Small intestine (tissue), 7 donors: Measurements from ENCODE around the gene SYNM. TPM values are rescaled to one million over a fixed set of nuclear protein-coding genes. Genes with fewer than 3 reads are reported as not detected.

ENCODE experiments used
- DNase-seq, 2 donors: peaks; one replicate each; pipeline versions ENCODE4 v3.0.0 to v3.0.0-alpha.2; 2013
- FAIRE-seq: peaks from 2 replicates; lab custom pipeline; 2012; peaks lifted over from hg19 to GRCh38; lab: Jason Lieb, UNC
- H3K27ac ChIP-seq, 3 donors: one replicate each; pipeline ENCODE4 v1.5.1; 2013; ENCODE audit warnings: low read length in 2 of 3, mild to moderate bottlenecking in 2 of 3, control low read depth in 1 of 3, inconsistent platforms in 1 of 3, low read depth in 1 of 3, moderate library complexity in 1 of 3
- H3K27me3 ChIP-seq, 3 donors: one replicate each; pipeline ENCODE4 v1.6.1; 2013; ENCODE audit warnings: low read length in 3 of 3, inconsistent platforms in 1 of 3; ENCODE audit not compliant: control insufficient read depth in 3 of 3, insufficient read depth in 3 of 3
- H3K36me3 ChIP-seq, 3 donors: one replicate each; pipeline ENCODE4 v1.6.1; 2013; ENCODE audit warnings: low read length in 3 of 3, inconsistent platforms in 1 of 3, low read depth in 1 of 3, mild to moderate bottlenecking in 1 of 3, moderate library complexity in 1 of 3; ENCODE audit not compliant: control insufficient read depth in 3 of 3, insufficient read depth in 2 of 3
- H3K4me1 ChIP-seq, 3 donors: one replicate each; pipeline ENCODE4 v1.6.1; 2013; ENCODE audit warnings: low read length in 2 of 3, inconsistent platforms in 1 of 3, low read depth in 1 of 3, mild to moderate bottlenecking in 1 of 3, moderate library complexity in 1 of 3; ENCODE audit not compliant: control insufficient read depth in 3 of 3, insufficient read depth in 2 of 3
- H3K4me3 ChIP-seq, 3 donors: one replicate each; pipeline ENCODE4 v1.5.1; 2013; ENCODE audit warnings: low read length in 3 of 3, control low read depth in 1 of 3, inconsistent platforms in 1 of 3, low read depth in 1 of 3, mild to moderate bottlenecking in 1 of 3, moderate library complexity in 1 of 3
- H3K9me3 ChIP-seq, 2 donors: one replicate each; pipeline ENCODE4 v1.6.1; 2013; ENCODE audit warnings: low read depth in 1 of 2, low read length in 1 of 2; ENCODE audit not compliant: control insufficient read depth in 2 of 2, insufficient read depth in 1 of 2
- WGBS, 3 donors: extraction: QIAGEN DNeasy Blood & Tissue Kit; methylation state at CpG; one replicate each; pipeline ENCODE4 v1.1.7; 2013; 5-methylcytosine and 5-hydroxymethylcytosine counted together
- polyA plus RNA-seq, 4 donors: library from polyadenylated mRNA; stranded (reverse) in 3 of 4; unstranded in 1 of 4; fragments of 200-250 nt in 3 of 4; fragments of 120-200 nt in 1 of 4; gene quantifications; one replicate each; pipeline versions ENCODE4 v1.2.1 to v1.2.3, GENCODE V29; 2013
- donor health status: healthy with polysubstance abuse.
- donor health status: control.
- donor health status: control.
- donor health status: Bipolar disorder and iron deficiency.
- donor health status: healthy.

SYNM gene
- polyA plus RNA-seq, 4 donors = 2.9 to 18.1 (median 3.3) TPM

DNA sequence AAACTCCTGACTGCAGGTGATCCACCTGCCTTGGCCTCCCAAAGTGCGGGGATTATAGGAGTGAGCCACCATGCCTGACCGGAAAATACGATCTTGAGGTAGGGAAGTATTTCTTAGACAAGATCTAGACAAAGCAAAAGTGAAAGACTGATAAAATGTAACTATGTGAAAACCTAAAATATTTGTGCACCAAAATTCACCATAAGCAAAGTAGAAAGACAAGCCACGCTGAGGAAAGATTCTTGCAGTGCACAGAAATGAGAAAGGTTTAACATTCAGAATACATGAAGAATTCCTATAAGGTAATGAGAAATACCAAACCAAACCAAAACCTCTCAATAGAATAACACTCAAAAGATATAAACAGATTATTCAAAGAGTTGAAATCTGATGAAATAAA, 35.7 kb downstream of the SYNM start:
- peaks cover 0 to 6% (median 0%) of the 10 kb centered on the region in 3 donors for H3K4me1 ChIP-seq
- no peaks in the 10 kb centered on the region for H3K9me3 ChIP-seq
- no peaks in the 10 kb centered on the region for H3K27me3 ChIP-seq
- DNase-seq (no peak), FAIRE-seq (no peak)
- peaks cover 0 to 39% (median 0%) of the 10 kb centered on the region in 3 donors for H3K36me3 ChIP-seq
- H3K4me3 ChIP-seq = no peak overlapping the region
- H3K27ac ChIP-seq = no peak overlapping the region
- 94 to 98% (median 96%) methylated on average over 4 of the region's 4 CpGs for WGBS, 3 donors

DNA sequence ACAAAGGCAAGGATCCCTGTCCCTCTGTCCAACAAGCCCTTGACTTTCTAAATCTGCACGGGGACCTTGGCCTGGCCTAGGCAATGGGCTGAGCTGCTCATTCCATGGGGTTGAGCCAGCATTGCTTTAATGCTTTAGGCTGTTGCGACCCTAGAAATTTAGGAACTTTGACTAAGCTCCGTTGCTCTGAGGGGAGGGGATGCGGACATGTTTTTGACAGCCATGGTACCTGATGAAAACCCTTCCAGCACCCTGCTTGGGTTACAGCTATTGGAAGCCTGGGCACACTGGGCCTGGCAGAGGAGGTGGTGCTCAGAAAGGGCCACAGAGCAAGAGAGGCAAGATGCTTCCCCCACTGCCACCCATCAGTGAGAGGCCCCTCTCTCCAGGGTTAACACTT, 37.1 kb downstream of the SYNM start:
- no peak overlapping the region for H3K4me3 ChIP-seq
- WGBS, 3 donors = 92 to 94% (median 93%) methylated on average over 4 of the region's 4 CpGs
- peaks cover 0 to 6% (median 0%) of the 10 kb centered on the region in 3 donors for H3K4me1 ChIP-seq
- no peak overlapping the region for H3K27ac ChIP-seq
- H3K9me3 ChIP-seq = no peaks in the 10 kb centered on the region
- H3K36me3 ChIP-seq = peaks cover 0 to 39% (median 0%) of the 10 kb centered on the region in 3 donors
- no peak for DNase-seq
- H3K27me3 ChIP-seq = no peaks in the 10 kb centered on the region
- FAIRE-seq = no peak

- H3K27me3 ChIP-seq = no peaks in the 10 kb centered on the region
- H3K9me3 ChIP-seq = no peaks in the 10 kb centered on the region
- peaks cover 0 to 33% (median 0%) of the 10 kb centered on the region in 3 donors for H3K36me3 ChIP-seq
- no peak overlapping the region for H3K27ac ChIP-seq
- 83 to 87% (median 85%) methylated on average over 5 of the region's 5 CpGs for WGBS, 3 donors
- FAIRE-seq = no peak
- no peak for DNase-seq
- H3K4me3 ChIP-seq = no peak overlapping the region
- peaks cover 0 to 6% (median 0%) of the 10 kb centered on the region in 3 donors for H3K4me1 ChIP-seq
These were observed 37.7 kb downstream of the SYNM start for GRCh38 chr15:99142562-99142961.

DNA sequence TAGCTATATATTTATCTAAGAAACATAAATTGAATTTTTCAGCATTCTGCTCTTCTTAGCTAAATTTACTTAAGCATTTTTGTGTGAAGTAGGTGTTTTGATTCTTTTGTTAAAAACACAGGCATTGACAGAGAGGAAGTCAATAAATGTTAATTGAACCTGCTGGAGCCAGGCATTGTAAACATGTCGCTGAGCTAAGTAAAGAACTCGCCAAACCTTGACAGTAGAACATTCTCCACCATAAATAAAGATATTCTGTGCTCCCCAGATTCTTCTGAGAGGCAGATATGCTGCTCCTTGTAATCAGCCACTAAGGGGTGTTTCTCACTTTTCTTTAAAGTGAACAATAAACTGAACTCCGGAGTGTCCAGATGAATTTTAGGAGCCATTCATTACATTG, 38.4 kb downstream of the SYNM start:
- H3K9me3 ChIP-seq = no peaks in the 10 kb centered on the region
- peaks cover 0 to 30% (median 0%) of the 10 kb centered on the region in 3 donors for H3K36me3 ChIP-seq
- WGBS, 3 donors = 29 to 41% (median 39%) methylated on average over 3 of the region's 3 CpGs
- peaks cover 0 to 6% (median 0%) of the 10 kb centered on the region in 3 donors for H3K4me1 ChIP-seq
- no peak overlapping the region for H3K4me3 ChIP-seq
- DNase-seq (no peak), FAIRE-seq (no peak)
- H3K27me3 ChIP-seq = no peaks in the 10 kb centered on the region
- H3K27ac ChIP-seq = no peak overlapping the region

GRCh38 chr15:99143655-99144610, 39.1 kb downstream of the SYNM start:
- H3K27ac ChIP-seq = no peak overlapping the region
- no peak overlapping the region for H3K4me3 ChIP-seq
- peaks cover 0 to 26% (median 0%) of the 10 kb centered on the region in 3 donors for H3K36me3 ChIP-seq
- H3K4me1 ChIP-seq = peaks cover 0 to 6% (median 0%) of the 10 kb centered on the region in 3 donors
- 79 to 87% (median 83%) methylated on average over 7 of the region's 7 CpGs for WGBS, 3 donors
- FAIRE-seq (no peak), DNase-seq (no peak)
- H3K9me3 ChIP-seq = no peaks in the 10 kb centered on the region
- no peaks in the 10 kb centered on the region for H3K27me3 ChIP-seq

DNA sequence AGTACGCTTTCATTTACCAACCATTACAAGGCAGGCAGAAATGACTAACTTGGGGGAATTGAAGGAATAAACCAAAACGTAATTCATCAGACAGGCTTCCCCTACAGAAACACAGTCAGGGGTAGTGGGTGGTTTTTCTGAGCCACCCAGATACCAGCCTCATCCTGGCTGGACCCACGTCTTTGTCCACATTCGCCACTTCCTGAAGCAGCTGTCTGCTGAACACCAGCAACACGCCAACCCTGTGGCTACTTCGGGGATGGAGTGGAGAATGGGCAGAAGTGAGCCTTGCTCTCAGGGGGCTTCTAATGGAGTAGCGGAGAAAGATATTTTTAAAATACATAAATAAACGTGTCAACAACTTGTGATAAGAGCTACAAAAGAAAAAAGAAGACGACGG, 40.1 kb downstream of the SYNM start:
- Histone ChIP-seq H3K36me3 (peaks cover 0 to 31% (median 0%) of the 10 kb centered on the region in 3 donors), H3K27me3 (no peaks in the 10 kb centered on the region), H3K27ac (no peak overlapping the region), H3K4me3 (no peak overlapping the region), H3K9me3 (no peaks in the 10 kb centered on the region), H3K4me1 (peaks cover 0 to 6% (median 0%) of the 10 kb centered on the region in 3 donors)
- DNase-seq (no peak), FAIRE-seq (no peak)
- 80 to 89% (median 87%) methylated on average over 10 of the region's 10 CpGs for WGBS, 3 donors

DNA sequence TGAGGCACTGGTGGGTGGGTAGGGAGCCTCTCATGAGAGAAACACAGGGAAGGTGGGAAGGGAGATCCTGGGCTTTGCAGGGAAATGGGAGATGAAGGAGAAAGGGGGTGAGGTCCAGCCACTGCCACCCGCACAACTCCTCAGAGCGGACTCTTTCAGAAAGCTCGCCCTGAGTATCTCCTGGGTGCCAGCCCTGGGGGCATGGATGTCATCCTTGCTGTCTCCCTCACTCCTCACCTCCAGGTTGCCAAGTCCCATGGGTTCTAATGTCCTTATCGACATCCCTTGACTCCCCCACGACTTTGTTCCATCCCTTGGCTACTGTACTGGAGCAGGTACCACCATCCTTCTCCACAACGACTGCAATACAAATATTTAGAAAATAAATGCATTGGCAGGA, 40.9 kb downstream of the SYNM start:
- Histone ChIP-seq H3K4me1 (peaks cover 0 to 6% (median 0%) of the 10 kb centered on the region in 3 donors), H3K27ac (no peak overlapping the region), H3K36me3 (peaks cover 0 to 33% (median under 1%) of the 10 kb centered on the region in 3 donors), H3K9me3 (no peaks in the 10 kb centered on the region), H3K4me3 (no peak overlapping the region), H3K27me3 (no peaks in the 10 kb centered on the region)
- FAIRE-seq = no peak
- no peak for DNase-seq
- WGBS, 3 donors = 89 to 97% (median 91%) methylated on average over 6 of the region's 6 CpGs

DNA sequence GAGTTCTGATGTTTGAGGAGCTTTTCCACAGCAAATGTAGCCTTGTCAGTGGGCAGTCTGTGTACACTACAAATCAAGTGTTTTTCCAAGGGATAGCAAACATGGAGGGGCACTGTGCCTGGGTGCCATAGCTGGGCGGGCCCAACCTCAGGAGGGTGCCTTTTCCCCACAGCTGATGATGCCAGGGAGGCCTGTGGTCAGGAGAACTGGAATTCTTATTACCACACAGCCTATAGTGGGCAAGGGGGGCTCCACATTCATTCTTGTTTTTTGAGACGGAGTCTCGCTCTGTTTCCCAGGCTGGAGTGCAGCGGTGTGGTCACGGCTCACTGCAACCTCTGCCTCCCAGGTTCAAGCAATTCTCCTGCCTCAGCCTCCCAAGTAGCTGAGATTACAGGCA, 41.8 kb downstream of the SYNM start:
- H3K4me3 ChIP-seq = no peak overlapping the region
- H3K9me3 ChIP-seq = no peaks in the 10 kb centered on the region
- 93 to 96% (median 96%) methylated on average over 5 of the region's 5 CpGs for whole genome bisulfite sequencing, 3 donors
- no peak for DNase-seq
- no peak overlapping the region for H3K27ac ChIP-seq
- H3K4me1 ChIP-seq = peaks cover 0 to 6% (median 0%) of the 10 kb centered on the region in 3 donors
- peaks cover 0 to 41% (median 3%) of the 10 kb centered on the region in 3 donors for H3K36me3 ChIP-seq
- no peaks in the 10 kb centered on the region for H3K27me3 ChIP-seq
- FAIRE-seq = no peak
